HG03108 (cell line): ENCODE data around the gene VPS41.
"Not testable (repeated sequence)": the region's sequence is repeated elsewhere in the genome, so short reads cannot be mapped to it uniquely, and the experiment has no call there.

ENCODE experiments used
- ATAC-seq: cut with Tn5 transposase; IDR thresholded peaks from one replicate; pipeline ENCODE4 v1.9.1; 2021; ENCODE audit warnings: moderate library complexity; ENCODE audit not compliant: unreplicated experiment

Gene VPS41

DNA sequence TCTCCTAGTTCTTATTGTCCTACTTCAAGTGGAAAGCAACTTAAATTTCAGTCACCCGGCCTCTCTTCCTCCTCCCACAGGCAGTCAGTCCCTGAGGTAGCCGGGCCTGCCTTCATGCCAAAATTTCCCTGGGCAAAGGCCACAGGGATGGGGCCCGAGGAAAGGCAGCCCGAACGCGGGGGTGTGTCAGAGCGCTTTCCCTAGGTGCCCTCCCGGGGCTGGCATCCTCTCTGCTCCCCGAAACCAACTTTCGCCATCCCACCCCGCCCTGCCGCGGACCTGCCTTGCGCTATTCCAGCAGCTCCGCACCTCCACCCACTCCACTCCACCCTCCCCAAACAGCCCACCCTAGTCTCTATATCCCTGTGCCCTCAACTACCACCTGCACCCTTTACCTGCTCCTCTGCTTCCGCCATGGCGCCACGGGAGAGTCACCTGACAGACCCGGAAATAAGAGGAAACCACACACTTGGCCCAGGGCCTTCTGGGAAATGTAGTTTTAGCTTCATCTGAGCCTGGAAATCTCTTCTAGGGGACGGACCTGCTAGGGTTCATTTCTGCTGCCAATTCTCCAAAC is at the start of gene VPS41:
Gene VPS41, minus strand, starts transcription at position 433 of the 577 bp plus-strand sequence. Its CDS starts 17 bp downstream, at position 416.
- ATAC-seq: peak; percentile 96

- ATAC-seq: no peak
Measured at GRCh38 chr7:38955892-38956291, 46.9 kb upstream of the VPS41 start.

DNA sequence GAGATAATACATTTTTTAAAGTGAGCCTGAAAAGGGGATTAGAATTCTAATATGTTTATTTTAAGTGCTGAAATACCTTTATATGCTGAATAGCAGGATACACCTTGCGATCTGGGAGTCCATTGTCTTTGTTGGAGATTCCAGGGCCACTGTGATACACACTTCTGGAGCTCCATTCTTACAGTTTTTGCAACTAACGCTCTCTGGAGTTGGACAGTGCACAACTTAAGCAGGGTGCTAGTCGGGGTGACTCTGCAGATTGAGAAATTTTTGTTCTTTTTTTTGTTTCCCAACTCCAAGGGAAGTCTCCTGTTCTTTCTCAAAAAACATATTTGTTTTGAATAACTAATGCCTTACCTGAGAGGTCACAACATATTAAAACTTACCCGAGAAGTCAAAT is 45.0 kb upstream of the VPS41 start:
- ATAC-seq: no peak

DNA sequence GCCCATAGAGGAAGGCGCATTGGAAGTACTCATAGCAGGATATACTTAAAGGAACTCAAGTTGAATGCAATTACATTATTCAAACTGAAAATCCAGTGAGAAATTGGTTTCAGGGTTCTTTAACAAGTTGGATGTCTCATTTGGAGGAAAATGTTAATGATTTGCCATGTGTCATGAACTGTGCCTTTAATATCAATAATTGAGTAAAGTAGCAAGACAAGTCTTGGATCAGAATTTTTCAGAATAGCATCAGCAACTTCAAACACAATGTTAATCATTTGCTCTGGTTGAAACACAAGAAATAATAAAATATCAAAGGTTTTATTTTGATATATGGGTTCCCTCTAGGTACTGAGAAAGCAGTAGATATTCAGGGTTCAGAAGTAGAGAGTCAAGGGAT is 44.2 kb upstream of the VPS41 start:
- no peak for ATAC-seq

- ATAC-seq: no peak
Measured at GRCh38 chr7:38951213-38951612, 42.2 kb upstream of the VPS41 start.

- no peak for ATAC-seq
Measured at GRCh38 chr7:38950309-38950708, 41.3 kb upstream of the VPS41 start.

DNA sequence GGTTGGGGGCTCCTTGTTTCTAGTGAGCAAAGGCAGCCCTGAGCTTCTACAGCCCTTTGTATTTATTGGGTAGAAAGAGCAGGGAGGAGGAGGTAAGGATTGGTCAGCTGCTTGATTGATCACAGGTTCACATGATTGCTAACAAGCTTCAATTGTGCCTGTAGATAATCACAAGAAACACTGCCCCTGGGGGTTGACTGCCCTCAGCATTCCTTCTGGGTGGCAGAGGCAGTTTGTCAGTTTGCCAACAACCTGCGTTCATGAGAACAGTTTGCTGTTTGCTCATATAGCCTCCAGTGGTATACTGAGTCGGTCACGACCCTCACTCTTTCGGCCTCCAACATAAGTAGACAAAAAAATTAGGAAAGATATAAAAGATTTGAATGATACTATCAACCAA is 38.5 kb upstream of the VPS41 start:
- ATAC-seq: not testable (repeated sequence)

DNA sequence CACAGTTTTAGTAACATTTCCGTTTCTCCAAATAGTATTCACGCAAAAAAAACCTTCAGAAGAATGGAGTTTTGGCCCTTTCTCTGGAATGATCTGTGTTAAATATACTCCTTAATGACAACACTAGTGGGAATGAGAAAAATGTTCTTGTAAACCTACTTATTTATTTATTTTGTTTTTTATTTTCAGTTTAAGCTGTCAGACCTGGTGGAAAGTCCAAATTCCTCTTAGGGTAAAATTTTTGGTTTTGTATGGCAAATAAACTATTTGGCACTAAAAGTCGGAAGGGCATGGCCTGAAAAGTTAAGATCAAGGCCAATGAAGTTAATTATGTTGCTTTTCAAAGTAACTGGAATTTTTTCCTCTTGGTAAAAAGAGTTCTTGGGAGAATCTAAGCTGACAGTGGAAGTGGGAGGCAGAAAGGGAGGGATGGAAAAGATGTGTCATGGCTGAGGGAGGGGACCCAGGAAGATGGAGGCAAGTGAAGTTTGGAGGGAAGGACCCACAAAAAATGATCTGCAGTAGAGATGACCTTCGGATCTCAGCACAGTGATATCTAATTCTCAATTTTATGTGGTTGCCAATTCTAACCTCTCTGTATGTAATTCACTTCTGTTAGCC is 33.5 kb upstream of the VPS41 start:
- ATAC-seq: no peak

DNA sequence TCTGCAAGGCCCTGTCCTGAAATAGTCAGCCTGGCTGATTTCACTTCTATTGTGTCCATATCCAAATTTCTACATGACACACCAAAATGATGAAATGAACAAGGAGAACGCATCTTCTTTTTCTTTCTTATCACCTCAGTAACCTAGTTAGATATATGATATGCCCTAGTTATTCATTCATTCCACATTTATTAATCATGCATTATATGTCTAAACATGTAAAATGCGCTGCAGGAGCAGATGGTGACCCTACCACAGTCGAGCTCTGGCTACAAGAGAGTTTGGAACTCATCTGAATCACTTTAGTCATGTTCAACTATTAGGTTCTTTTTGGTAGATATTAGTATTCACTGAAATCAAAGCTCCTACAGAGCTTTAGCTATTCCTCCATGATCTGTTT is 31.8 kb upstream of the VPS41 start:
- ATAC-seq: no peak

DNA sequence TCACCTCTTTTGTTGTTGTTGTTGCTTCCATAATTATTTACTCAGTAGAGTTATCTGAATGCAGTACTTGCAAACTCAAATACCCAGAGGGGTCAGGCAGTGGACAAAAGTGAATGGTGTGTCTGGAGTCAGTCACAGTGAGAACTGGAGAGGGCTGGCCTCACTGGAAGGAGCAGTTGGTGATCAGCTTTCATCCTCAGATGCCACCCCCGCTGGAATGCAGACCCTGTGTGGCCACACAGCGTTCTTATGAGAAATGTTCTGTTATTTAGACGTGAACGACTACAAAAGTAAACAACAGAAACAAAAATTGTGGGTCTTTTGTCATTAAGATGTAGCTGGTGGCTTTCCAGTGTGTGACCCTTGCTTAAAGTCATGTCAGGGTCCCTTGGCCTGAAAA is 29.6 kb upstream of the VPS41 start:
- ATAC-seq: no peak

- no peak for ATAC-seq
Measured at GRCh38 chr7:38938001-38938485, 29.1 kb upstream of the VPS41 start.

DNA sequence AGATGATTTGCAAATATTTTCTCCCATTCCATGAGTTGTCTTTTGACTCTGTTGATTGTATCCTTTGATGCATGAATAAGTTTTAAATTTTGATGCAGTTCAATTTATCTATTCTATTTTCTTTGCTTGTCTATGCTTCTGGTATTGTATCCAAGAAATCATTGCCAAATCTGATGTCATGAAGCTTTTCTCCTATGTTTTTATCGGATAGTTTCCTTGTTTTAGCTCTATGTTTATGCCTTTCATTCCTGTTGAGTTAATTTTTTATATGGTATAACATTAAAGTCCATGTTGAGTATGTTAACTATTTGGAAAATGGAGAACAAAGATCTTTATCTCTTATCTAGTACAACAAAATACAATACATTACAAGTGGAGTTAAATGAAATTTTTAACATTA is 27.6 kb upstream of the VPS41 start:
- no peak for ATAC-seq

- ATAC-seq: no peak
Measured at GRCh38 chr7:38934536-38934935, 25.5 kb upstream of the VPS41 start.

GRCh38 chr7:38934051-38934450 is 25.1 kb upstream of the VPS41 start:
- no peak for ATAC-seq

DNA sequence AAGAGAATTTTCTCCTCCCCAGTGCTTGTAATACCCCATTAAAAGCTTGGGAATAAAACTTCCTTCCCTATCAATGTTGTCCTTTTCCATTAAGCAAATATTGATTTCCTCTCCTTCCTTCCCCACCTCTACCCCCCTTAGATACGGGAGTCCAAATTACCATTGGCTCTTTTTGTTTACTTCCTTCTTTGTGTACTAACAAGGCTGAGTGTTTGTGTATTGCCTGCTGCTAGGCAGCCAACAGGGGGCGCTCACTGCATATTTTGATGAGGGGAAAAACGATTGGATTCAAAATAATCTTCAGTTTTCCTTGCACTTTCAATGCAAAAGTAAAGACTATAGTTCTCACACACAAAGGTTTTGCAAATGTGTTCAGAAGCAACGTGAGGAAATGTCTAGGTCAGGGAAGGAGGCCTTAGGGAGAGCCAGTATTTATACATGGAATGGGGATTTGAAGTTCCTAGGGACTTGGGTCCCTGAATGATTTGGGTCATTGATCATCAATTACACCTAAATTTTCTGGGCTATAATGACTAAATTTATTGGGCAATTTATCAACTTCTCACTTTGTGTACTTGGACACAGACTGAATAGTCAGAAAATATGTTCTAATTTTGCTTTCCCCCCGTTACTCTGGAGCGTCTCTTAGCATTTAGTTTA is 23.6 kb upstream of the VPS41 start:
- ATAC-seq: no peak

- ATAC-seq: no peak
Measured at GRCh38 chr7:38929460-38930171, 20.6 kb upstream of the VPS41 start.

DNA sequence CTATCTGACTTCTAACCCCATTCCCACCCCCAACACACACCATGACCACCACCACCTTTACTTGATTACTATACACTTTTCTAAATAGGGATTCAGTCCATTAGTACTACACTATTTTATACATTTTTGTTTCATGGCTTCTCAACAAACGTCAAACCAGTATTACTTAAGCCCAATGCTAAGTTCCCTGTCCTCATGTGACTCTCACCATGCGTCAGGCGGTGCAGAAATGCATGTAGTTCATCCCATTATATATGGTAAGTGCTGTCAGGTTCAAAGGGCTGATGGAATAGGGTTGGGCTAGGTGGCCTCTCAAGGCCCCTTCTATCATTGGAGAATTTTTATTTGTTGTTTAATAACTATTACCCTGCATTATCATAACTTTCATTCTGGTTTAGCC is 19.5 kb upstream of the VPS41 start:
- ATAC-seq: no peak

DNA sequence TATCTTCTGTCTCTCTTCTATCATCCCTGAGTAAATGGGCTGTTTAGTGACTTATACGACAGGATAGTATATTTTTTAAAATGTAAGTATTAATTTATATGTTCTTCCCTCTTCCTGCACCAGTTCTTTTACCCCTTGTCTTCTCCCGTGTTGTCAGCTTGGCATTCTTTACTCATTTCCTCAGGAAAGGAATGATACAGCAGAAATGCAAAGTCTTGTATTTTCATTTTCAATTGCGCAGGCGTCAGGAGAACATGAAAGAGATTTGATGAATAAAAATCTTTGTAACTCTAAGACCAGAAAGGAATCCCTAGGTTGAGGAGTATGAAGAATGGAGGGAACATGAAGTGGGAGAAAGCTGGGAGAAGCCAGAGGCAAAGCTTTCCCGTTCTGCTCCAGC is 18.8 kb upstream of the VPS41 start:
- no peak for ATAC-seq

DNA sequence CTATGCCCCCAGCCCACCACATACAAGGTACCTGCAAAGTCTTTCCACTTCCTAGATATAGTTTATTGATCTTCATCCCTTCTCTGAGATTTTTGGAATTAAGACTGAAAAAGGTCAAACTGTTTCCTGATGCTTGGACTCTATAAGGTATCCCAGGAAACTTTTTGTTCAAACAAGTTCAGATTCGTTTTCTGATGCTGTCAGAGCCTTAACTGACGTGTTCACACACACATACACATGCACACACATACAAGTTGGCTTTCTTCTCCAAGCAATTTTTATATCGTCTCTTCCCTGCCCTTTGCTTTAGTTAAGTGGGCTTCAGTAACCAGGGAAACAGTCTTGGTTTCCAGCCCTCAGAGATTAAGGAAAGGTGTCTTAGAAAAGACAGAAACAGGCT is 11.7 kb upstream of the VPS41 start:
- no peak for ATAC-seq

- no peak for ATAC-seq
Measured at GRCh38 chr7:38916396-38916795, 7.4 kb upstream of the VPS41 start.

GRCh38 chr7:38909870-38910269 is 879 bp upstream of the VPS41 start:
- ATAC-seq: no peak

- ATAC-seq: no peak
Measured at GRCh38 chr7:38907766-38908165, 1.2 kb downstream of the VPS41 start.
